Osteocyte (in vitro differentiated cells): ENCODE data around the gene ARHGEF25. TPM values are rescaled to one million over a fixed set of nuclear protein-coding genes. Genes with fewer than 3 reads are reported as not detected.

ENCODE experiments used
- DNase-seq: peaks from one replicate; pipeline ENCODE4 v3.0.0; 2021; ENCODE audit warnings: mixed read lengths; ENCODE audit not compliant: unreplicated experiment; ENCODE audit errors: extremely low spot score
- H3K27ac Mint-ChIP-seq: one replicate; pipeline ENCODE4 v1.8.0; 2021; ENCODE audit warnings: mild to moderate bottlenecking, mixed read lengths; ENCODE audit not compliant: unreplicated experiment
- H3K27me3 Mint-ChIP-seq: one replicate; pipeline ENCODE4 v1.8.0; 2021; ENCODE audit warnings: mixed read lengths; ENCODE audit not compliant: unreplicated experiment
- H3K36me3 Mint-ChIP-seq: one replicate; pipeline ENCODE4 v1.8.0; 2021; ENCODE audit warnings: mixed read lengths; ENCODE audit not compliant: unreplicated experiment
- H3K4me1 Mint-ChIP-seq: one replicate; pipeline ENCODE4 v1.8.0; 2021; ENCODE audit warnings: mixed read lengths; ENCODE audit not compliant: unreplicated experiment
- H3K4me3 Mint-ChIP-seq: one replicate; pipeline ENCODE4 v1.8.0; 2021; ENCODE audit warnings: mild to moderate bottlenecking, moderate library complexity, mixed read lengths; ENCODE audit not compliant: unreplicated experiment
- H3K9me3 Mint-ChIP-seq: one replicate; pipeline ENCODE4 v1.8.0; 2021; ENCODE audit warnings: mixed read lengths; ENCODE audit not compliant: unreplicated experiment
- total RNA-seq: library from RNA; stranded (reverse); gene quantifications from 2 replicates; pipeline ENCODE4 v1.2.1, GENCODE V29; 2021
- TF ChIP-seq, protein P1 (sequence below): fragments of 200-600 bp; sonication (generic); IDR thresholded peaks from 2 replicates; pipeline ENCODE4 v1.5.0; 2021; ENCODE audit warnings: antibody characterized with exemption, mild to moderate bottlenecking, moderate library complexity

The ARHGEF25 gene
- total RNA-seq, 1 donor from 2014 or later, result 27.6 TPM

DNA sequence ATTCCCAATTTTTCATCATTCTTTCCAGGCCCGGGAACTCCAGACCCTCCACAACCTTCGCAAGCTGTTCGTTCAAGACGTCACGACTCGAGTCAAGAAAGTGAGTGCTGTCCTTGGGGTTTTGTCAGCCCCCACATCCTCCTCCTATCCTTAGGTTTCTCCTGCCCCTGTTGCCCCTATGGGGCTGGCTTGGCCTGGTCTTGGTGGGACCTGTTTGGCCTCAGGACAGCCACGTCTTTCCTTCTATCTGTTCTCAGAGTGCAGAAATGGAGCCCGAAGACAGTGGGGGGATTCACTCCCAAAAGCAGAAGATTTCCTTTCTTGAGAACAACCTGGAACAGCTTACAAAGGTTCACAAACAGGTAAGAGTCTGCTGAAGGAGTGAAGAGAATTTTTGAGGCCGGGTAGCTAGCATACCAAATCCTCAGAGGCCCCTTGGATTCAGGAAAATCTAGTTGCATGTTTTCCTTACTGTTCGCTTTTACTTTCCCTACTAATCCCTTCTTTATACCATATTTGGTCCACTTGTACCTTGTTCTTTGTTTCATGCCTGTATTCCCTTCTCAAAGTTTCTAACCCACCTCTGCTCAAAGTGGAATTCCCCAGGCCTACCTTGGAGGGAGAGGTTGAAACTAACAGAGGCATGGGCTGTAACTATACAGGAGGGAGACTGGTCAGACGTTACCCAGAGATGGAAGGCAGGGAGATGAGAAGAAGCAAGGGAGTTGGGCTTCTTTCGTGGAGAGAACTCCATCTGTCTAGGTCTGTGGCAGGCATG, 33.1 kb upstream of the ARHGEF25 start:
- DNase-seq, result no peak
- Mint-ChIP-seq H3K36me3 (no peaks in the 10 kb centered on the region), H3K27ac (no peak overlapping the region), H3K4me3 (no peak overlapping the region), H3K4me1 (no peaks in the 10 kb centered on the region), H3K9me3 (no peaks in the 10 kb centered on the region), H3K27me3 (peaks cover 9% of the 10 kb centered on the region)
- TF ChIP-seq, protein P1, sequence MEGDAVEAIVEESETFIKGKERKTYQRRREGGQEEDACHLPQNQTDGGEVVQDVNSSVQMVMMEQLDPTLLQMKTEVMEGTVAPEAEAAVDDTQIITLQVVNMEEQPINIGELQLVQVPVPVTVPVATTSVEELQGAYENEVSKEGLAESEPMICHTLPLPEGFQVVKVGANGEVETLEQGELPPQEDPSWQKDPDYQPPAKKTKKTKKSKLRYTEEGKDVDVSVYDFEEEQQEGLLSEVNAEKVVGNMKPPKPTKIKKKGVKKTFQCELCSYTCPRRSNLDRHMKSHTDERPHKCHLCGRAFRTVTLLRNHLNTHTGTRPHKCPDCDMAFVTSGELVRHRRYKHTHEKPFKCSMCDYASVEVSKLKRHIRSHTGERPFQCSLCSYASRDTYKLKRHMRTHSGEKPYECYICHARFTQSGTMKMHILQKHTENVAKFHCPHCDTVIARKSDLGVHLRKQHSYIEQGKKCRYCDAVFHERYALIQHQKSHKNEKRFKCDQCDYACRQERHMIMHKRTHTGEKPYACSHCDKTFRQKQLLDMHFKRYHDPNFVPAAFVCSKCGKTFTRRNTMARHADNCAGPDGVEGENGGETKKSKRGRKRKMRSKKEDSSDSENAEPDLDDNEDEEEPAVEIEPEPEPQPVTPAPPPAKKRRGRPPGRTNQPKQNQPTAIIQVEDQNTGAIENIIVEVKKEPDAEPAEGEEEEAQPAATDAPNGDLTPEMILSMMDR, result no peak

DNA sequence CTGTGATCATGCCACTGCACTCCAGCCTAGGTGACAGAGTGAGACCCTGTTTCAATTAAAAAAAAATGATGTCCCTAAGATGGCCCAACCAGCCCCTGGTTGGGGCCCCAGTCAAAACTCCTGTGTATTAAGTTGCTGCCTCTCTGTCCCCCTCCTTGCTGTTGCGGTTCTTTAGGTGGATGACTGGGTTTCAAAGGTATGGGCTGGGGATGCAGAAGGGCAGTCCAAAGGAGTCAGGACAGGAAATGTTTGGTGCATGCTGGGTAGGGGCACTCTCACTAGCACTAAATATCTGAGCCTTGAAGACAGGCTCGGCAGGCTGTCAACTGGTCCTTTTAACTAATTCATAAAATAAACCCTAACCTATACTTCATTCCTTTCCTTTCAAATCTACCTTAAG, 32.2 kb upstream of the ARHGEF25 start:
- Mint-ChIP-seq H3K4me1 (no peaks in the 10 kb centered on the region), H3K4me3 (no peak overlapping the region), H3K27ac (no peak overlapping the region), H3K27me3 (peaks cover 9% of the 10 kb centered on the region), H3K9me3 (no peaks in the 10 kb centered on the region), H3K36me3 (no peaks in the 10 kb centered on the region)
- TF ChIP-seq, protein P1, result no peak
- DNase-seq, result no peak

DNA sequence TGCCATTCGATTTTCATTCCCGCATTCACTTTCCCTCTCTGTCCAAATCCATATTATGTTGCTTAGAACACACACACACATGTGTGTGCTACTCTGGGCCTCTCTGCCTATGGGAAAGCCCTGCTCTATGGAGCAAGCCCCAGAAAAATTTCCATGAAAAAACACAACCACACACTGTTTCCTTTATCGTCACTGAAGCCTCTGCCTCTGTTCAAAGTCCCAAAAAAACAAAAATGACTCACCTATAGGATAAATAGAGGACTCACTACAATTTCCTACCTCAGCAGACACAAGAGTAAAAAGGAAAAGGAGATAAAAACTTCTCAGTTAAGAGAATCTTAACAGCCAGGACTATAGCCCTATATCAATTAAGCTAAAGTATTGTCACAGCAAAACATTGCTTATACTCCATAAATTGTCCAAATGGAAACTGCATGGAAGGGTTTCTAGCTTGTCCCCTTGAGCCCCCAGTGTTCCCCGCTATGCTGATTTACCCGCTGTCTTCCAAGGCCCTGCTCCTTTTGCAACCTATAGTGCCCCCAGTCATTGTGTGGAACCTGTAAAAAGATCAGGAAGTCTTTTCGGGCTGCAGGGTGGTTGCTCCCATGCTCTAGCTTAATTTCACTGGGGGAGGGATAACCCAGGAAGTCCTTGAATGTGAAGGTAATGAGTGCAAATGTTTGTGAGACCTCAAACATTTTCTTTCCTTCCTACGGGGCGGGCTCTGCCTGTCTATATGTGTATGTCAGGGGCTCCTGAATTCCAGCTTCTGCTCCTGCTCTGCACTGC, 31.4 kb upstream of the ARHGEF25 start:
- Mint-ChIP-seq H3K4me3 (no peak overlapping the region), H3K27ac (no peak overlapping the region), H3K36me3 (no peaks in the 10 kb centered on the region), H3K9me3 (no peaks in the 10 kb centered on the region), H3K27me3 (peaks cover 15% of the 10 kb centered on the region), H3K4me1 (no peaks in the 10 kb centered on the region)
- DNase-seq, result no peak
- TF ChIP-seq, protein P1, result no peak

DNA sequence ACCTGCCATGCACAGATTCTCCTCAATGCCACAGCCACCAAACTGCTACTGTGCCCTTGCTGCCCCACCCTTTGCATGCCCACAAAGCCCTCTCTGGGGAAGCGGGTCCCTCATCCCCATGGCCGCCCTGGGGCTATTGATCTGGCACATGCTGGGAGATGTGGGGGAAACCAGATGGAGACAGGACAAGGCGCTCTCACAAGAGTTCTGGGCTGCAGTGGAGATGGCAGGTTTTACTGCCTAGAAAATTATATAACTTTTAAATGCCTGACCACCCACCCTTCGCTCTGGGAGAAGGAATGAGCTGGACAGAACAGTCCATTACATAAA, 30.8 kb upstream of the ARHGEF25 start:
- TF ChIP-seq, protein P1, result no peak
- no peaks in the 10 kb centered on the region for H3K4me1 Mint-ChIP-seq
- no peak for DNase-seq
- no peak overlapping the region for H3K4me3 Mint-ChIP-seq
- H3K27ac Mint-ChIP-seq, result no peak overlapping the region
- peaks cover 20% of the 10 kb centered on the region for H3K27me3 Mint-ChIP-seq
- H3K9me3 Mint-ChIP-seq, result no peaks in the 10 kb centered on the region
- H3K36me3 Mint-ChIP-seq, result no peaks in the 10 kb centered on the region

DNA sequence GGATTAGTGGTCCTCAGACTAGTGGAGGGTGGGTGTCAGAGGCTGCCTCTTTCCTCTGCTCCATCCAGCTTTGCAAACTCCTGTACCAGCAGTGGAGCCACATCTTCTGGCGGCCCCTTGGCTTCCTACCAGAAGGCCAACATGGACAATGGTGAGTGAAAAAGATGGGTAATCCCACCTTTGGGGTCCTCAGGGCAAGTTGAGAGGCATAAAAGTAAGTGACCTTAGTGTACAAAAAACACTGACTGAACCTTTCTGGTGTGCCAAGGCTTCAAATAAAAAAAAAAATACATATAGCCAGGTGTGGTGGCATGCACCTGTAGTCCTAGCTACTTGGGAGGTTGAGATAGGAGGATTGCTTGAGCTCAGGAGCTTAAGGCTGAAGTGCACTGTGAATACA, 29.4 kb upstream of the ARHGEF25 start:
- H3K36me3 Mint-ChIP-seq, result no peaks in the 10 kb centered on the region
- H3K4me3 Mint-ChIP-seq, result no peak overlapping the region
- H3K9me3 Mint-ChIP-seq, result no peaks in the 10 kb centered on the region
- no peak for DNase-seq
- TF ChIP-seq, protein P1, result no peak
- no peaks in the 10 kb centered on the region for H3K4me1 Mint-ChIP-seq
- no peak overlapping the region for H3K27ac Mint-ChIP-seq
- H3K27me3 Mint-ChIP-seq, result peaks cover 23% of the 10 kb centered on the region
